Aorta (tissue), 5 donors: ENCODE measurements around the gene NEMF. TPM values are rescaled to one million over a fixed set of nuclear protein-coding genes. Genes with fewer than 3 reads are reported as not detected.
"Not testable (repeated sequence)": the region's sequence is repeated elsewhere in the genome, so short reads cannot be mapped to it uniquely, and the experiment has no call there.

ENCODE experiments used
- ATAC-seq: fragments of 200-7000 bp; cut with Tn5 transposase; one replicate; pipeline ENCODE4 v1.9.1; 2022; ENCODE audit warnings: moderate library complexity; ENCODE audit not compliant: low FRiP score
- DNase-seq, 2 donors: peaks; one replicate each; pipeline ENCODE4 v3.0.0-alpha.2; 2020
- H3K27ac ChIP-seq, 2 donors: one replicate each; pipeline ENCODE4 v1.5.1; 2013; ENCODE audit warnings: low read length in 2 of 2, mild to moderate bottlenecking in 2 of 2, moderate library complexity in 2 of 2, control low read depth in 1 of 2, inconsistent platforms in 1 of 2, low read depth in 1 of 2
- H3K27me3 ChIP-seq, 2 donors: one replicate each; pipeline ENCODE4 v1.6.1; 2013; ENCODE audit warnings: control low read depth in 1 of 2, low read length in 1 of 2, mild to moderate bottlenecking in 1 of 2, moderate library complexity in 1 of 2; ENCODE audit not compliant: insufficient read depth in 2 of 2, control insufficient read depth in 1 of 2
- H3K36me3 ChIP-seq, 2 donors: one replicate each; pipeline ENCODE4 v1.6.1; 2013; ENCODE audit warnings: control low read depth in 1 of 2, low read length in 1 of 2, mild to moderate bottlenecking in 1 of 2; ENCODE audit not compliant: insufficient read depth in 2 of 2, control insufficient read depth in 1 of 2
- H3K4me1 ChIP-seq, 2 donors: one replicate each; pipeline ENCODE4 v1.6.1; 2013; ENCODE audit warnings: low read length in 2 of 2, control low read depth in 1 of 2, mild to moderate bottlenecking in 1 of 2, moderate library complexity in 1 of 2; ENCODE audit not compliant: insufficient read depth in 2 of 2, control insufficient read depth in 1 of 2
- H3K4me3 ChIP-seq, 2 donors: one replicate each; pipeline ENCODE4 v1.5.1; 2013; ENCODE audit warnings: low read length in 2 of 2, control low read depth in 1 of 2, mild to moderate bottlenecking in 1 of 2
- H3K9me3 ChIP-seq: one replicate; pipeline ENCODE4 v1.6.1; 2013; ENCODE audit warnings: mild to moderate bottlenecking, low read length; ENCODE audit not compliant: control insufficient read depth
- WGBS, 2 donors: extraction: QIAGEN DNeasy Blood & Tissue Kit; methylation state at CpG; one replicate each; pipeline ENCODE4 v1.1.7; 2013; 5-methylcytosine and 5-hydroxymethylcytosine counted together
- intact Hi-C, 2 donors: fragments of 100-400 bp; cut with DNase I; formaldehyde crosslinking; loops; one replicate each; pipeline versions ENCODE4 v1.14.2 to v1.15.0; 2022
- polyA plus RNA-seq, 2 donors: library from polyadenylated mRNA; stranded (reverse); fragments of 200-250 nt; gene quantifications; one replicate each; pipeline ENCODE4 v1.2.3, GENCODE V29; 2013
- total RNA-seq, 2 donors: library from RNA; stranded (reverse); fragmentation: NEBNext Ultra II Directional; extraction: Animal tissue kit (Norgen Biotek cat#: 25700); gene quantifications; one replicate each; pipeline ENCODE4 v1.2.1, GENCODE V29; 2021
- donor health status: healthy with polysubstance abuse.
- donor health status: Bipolar disorder and iron deficiency.
- donor health status: DM: no; HTN: no; CAD: no.
- donor health status: DM: no; HTN: no; CAD: no.
- donor health status: DM: yes; HTN: yes; CAD: no.

NEMF gene
- total and polyA plus RNA-seq, 4 donors, result 27.2 to 75.8 (median 52.7) TPM

DNA sequence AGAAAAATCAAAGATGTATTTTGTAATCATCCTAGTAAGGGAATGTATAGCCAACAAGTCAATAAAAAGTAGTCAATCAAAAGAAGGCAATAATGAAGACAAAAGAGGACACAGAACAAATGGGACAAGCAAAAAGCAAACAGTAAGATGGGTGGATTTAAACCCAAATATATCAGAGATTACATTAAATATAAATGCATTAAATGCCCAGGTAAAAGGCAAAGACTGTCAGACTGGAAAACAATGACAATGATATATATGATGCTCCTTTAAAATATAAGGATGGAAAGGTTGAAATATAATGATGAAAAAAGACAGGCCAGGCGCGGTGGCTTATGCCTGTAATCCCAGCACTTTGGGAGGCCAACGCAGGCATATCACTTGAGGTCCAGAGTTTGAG lies 35.7 kb downstream of the NEMF start:
- Histone ChIP-seq H3K4me1 (no peaks in the 10 kb centered on the region), H3K4me3 (no peak overlapping the region), H3K27ac (no peak overlapping the region), H3K9me3 (no peaks in the 10 kb centered on the region), H3K27me3 (no peaks in the 10 kb centered on the region), H3K36me3 (peaks cover 5 to 7% of the 10 kb centered on the region in 2 donors)
- 98 to 100% methylated on average over 3 of the region's 3 CpGs for WGBS, 2 donors
- no peak for ATAC-seq
- intact Hi-C loops, result no loop called here
- DNase-seq, result no peak

DNA sequence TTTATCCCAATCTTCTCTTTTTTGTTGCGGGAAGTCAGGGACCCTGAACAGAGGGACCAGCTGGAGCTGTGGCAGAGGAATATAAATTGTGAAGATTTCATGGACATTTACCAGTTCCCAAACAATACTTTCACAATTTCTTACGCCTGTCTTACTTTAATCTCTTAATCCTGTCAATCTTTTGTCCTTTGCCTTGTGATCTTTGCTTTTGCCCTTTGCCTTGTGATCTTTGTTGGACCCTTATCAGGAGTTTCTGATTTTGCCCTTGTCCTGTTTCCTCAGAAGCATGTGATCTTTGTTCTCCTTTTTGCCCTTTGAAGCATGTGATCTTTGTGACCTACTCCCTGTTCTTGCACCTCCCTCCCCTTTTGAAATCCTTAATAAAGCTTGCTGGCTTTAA lies 36.5 kb downstream of the NEMF start:
- H3K27me3 ChIP-seq, H3K4me1 ChIP-seq, ATAC-seq, H3K9me3 ChIP-seq, H3K4me3 ChIP-seq, intact Hi-C loops, H3K36me3 ChIP-seq, DNase-seq, H3K27ac ChIP-seq: not testable (repeated sequence)
- WGBS, 2 donors, result 97 to 100% methylated on average over 2 of the region's 2 CpGs

DNA sequence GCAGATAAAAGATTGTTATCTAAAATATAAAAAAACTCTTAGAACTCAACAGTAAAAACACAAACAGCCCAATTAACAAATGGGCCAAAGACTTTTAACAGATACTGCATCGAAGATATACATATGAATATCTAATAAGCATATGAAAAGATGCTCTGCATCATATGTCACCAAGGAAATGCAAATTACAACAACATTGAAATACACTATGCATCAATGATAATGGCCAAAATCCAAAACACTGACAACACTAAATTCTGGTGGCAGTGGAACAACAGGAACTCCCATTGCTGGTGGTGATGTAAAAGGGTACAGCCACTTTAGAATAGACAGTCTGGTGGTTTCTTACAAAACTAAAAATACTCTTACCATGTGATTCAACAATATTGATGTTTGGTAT lies 43.8 kb downstream of the NEMF start:
- H3K4me3 ChIP-seq, result no peak overlapping the region
- no peaks in the 10 kb centered on the region for H3K9me3 ChIP-seq
- ATAC-seq (no peak), DNase-seq (no peak)
- no peaks in the 10 kb centered on the region for H3K4me1 ChIP-seq
- 0 to 2% methylated on average over 1 of the region's 1 CpG for WGBS, 2 donors
- intact Hi-C loops, result no loop called here
- no peaks in the 10 kb centered on the region for H3K27me3 ChIP-seq
- no peak overlapping the region for H3K27ac ChIP-seq
- peaks cover 2% of the 10 kb centered on the region in 2 donors for H3K36me3 ChIP-seq

DNA sequence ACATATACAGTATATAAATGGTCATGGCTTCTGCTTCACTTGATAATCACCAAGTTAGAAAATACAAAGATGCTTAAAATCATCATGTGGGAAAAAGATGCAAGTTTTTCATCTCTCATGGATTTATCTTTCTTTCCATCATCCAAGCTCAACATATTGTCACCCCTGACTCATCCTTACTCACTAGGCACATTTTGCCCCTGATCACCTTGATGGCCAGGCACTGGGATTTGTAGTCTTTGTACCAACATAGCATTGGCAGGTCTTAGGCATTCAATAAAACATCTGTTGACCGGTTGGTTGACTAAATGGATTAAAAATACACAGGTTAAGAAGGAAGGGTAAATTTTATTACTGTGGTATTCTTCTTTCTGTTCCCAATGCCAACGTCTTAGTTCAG lies 56.6 kb downstream of the NEMF start:
- 85 to 86% methylated on average over 2 of the region's 2 CpGs for WGBS, 2 donors
- intact Hi-C loops, result no loop called here
- Histone ChIP-seq H3K36me3 (peaks cover 8 to 9% of the 10 kb centered on the region in 2 donors), H3K4me1 (no peaks in the 10 kb centered on the region), H3K9me3 (no peaks in the 10 kb centered on the region), H3K27me3 (no peaks in the 10 kb centered on the region), H3K4me3 (no peak overlapping the region), H3K27ac (no peak overlapping the region)
- no peak for DNase-seq
- no peak for ATAC-seq

DNA sequence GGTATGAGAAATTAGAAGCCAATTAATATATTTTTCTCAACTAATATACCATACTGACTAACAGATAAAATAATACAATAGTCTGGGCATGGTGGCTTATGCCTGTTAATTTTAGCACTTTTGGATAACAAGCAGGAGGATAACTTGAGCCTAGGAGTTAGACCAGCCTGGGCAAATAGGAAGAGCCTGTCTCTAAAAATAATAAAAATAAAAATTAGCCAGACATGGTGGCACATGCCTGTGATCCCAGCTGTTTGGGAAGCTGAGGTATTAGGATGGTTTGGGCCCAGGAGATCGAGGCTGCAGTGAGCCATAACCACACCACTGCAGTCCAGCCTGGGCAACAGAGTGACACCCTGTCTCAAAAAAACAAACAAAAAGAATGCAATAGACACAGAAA lies 60.0 kb downstream of the NEMF start:
- Histone ChIP-seq H3K27me3 (no peaks in the 10 kb centered on the region), H3K4me3 (no peak overlapping the region), H3K36me3 (peaks cover 4 to 6% of the 10 kb centered on the region in 2 donors), H3K27ac (no peak overlapping the region), H3K9me3 (no peaks in the 10 kb centered on the region), H3K4me1 (no peaks in the 10 kb centered on the region)
- DNase-seq, result no peak
- ATAC-seq, result no peak
- WGBS, 2 donors, result 0% methylated on average over 1 of the region's 1 CpG
- intact Hi-C loops, result no loop called here

DNA sequence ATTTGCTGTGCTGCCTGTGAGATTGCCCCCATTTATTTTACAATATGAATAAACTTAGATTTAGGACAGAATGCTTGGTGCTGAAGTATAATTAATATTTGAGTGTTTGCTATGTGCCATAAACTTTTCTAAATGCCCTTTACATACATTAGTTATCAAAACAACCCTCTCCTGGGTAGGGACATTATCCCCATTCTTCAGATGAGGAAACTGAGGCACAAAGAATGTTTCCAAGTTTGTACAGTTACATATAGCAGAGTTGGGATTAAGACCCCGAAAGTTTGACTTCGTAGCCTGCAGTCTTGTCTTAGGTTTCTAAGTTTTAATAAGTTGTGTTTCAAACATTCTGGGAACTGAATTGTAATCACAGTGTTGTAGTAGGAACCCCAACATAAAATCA lies 66.3 kb downstream of the NEMF start:
- intact Hi-C loops, result loop anchor here in 1 of 2 donors (10.0 kb wide), 1 partner anchor 48 kb away; no protein-coding TSS in a partner anchor
- DNase-seq (no peak), ATAC-seq (no peak)
- no peaks in the 10 kb centered on the region for H3K4me1 ChIP-seq
- peaks cover 4 to 8% of the 10 kb centered on the region in 2 donors for H3K36me3 ChIP-seq
- no peaks in the 10 kb centered on the region for H3K27me3 ChIP-seq
- no peak overlapping the region for H3K4me3 ChIP-seq
- 96 to 99% methylated on average over 2 of the region's 2 CpGs for WGBS, 2 donors
- H3K9me3 ChIP-seq, result no peaks in the 10 kb centered on the region
- H3K27ac ChIP-seq, result no peak overlapping the region

DNA sequence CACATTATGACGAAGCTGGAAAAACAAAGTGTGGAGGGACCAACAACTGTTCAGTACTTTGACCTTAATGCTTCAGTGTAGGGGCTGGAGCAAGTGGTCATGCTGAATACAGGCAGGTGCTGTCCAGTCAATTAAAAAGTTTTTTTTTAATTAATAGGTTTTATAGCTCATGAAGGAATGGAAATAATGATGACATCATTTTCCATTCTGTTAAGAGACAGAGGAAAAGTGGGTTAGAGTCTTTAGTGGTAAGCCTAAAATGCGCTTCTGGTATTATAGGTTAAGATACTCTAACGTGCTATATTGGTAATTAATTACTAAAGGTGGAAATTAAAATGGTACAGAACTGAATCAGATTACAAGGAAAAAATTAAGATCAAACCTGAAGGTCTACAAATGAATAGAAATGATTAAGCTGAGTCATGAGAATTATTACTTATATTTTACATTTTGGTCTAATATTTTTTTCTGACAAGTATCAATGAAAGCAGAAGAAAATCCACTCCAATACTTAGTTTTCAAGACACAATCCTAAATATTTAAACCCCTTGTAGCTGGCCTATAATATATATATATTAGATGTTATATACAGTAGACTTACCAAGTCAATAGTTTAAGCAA lies 69.1 kb downstream of the NEMF start:
- Histone ChIP-seq H3K4me1 (no peaks in the 10 kb centered on the region), H3K27me3 (no peaks in the 10 kb centered on the region), H3K4me3 (no peak overlapping the region), H3K36me3 (peaks cover 4 to 8% of the 10 kb centered on the region in 2 donors), H3K9me3 (no peaks in the 10 kb centered on the region), H3K27ac (no peak overlapping the region)
- no peak for ATAC-seq
- 82 to 84% methylated on average over 3 of the region's 3 CpGs for WGBS, 2 donors
- intact Hi-C loops, result loop anchor here in 1 of 2 donors (10.0 kb wide), 1 partner anchor 51 kb away; no protein-coding TSS in a partner anchor
- no peak for DNase-seq

DNA sequence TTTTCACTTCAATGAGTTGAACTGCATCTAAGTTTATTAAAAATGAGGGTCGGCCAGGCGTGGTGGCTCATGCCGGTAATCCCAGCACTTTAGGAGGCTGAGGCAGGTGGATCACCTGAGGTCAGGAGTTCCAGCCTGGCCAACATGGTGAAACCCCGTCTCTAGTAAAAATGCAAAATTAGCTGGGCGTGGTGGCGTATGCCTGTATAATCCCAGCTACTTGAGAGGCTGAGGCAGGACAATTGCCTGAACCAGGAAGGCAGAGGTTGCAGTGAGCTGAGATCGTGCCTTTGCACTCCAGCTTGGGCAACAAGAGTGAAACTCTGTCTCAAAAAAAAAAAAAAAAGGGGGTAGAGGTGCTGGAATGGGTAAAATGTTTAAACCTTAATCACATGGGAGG lies 71.5 kb downstream of the NEMF start:
- intact Hi-C loops, result loop anchor here in 1 of 2 donors (10.0 kb wide), 1 partner anchor 54 kb away; no protein-coding TSS in a partner anchor
- 91 to 92% methylated on average over 7 of the region's 7 CpGs for WGBS, 2 donors
- not testable (repeated sequence) for ATAC-seq, H3K36me3 ChIP-seq, H3K27ac ChIP-seq, H3K9me3 ChIP-seq, H3K4me3 ChIP-seq, DNase-seq, H3K27me3 ChIP-seq, H3K4me1 ChIP-seq

DNA sequence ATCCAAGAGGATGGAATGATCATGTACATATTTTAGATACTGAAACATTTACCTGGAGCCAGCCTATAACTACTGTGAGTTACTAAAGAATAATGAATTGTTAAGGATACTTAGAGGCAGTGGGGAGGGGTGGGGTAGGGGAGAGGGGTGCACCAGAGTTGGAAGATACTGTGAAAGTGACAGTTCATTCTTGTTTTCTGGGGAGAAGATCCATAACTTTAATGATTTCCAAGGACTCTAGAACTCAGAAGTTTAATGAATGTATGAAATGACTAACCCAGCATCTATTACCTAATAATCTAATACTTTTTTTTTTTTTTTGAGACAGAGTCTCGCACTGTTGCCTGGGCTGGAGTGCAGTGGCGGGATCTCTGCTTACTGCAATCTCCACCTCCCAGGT lies 74.2 kb downstream of the NEMF start:
- H3K27ac ChIP-seq, result no peak overlapping the region
- H3K9me3 ChIP-seq, result no peaks in the 10 kb centered on the region
- no peaks in the 10 kb centered on the region for H3K4me1 ChIP-seq
- H3K36me3 ChIP-seq, result peaks cover 2 to 5% of the 10 kb centered on the region in 2 donors
- WGBS, 2 donors, result 96 to 99% methylated on average over 2 of the region's 2 CpGs
- DNase-seq (no peak), ATAC-seq (no peak)
- H3K4me3 ChIP-seq, result no peak overlapping the region
- no peaks in the 10 kb centered on the region for H3K27me3 ChIP-seq
- intact Hi-C loops, result no loop called here
